Nucleus accumbens (tissue), 56 donors: ENCODE results near the gene APMAP.

Source experiments
- DNase-seq, 56 donors: peaks; one replicate each; lab custom pipeline; 2025; lab: John Stamatoyannopoulos, UW

APMAP gene

GRCh38 chr20:25025091-25025861 lies 32.7 kb upstream of the APMAP start:
- DNase-seq, result no peak

GRCh38 chr20:25024171-25024570 lies 31.6 kb upstream of the APMAP start:
- DNase-seq, result no peak

GRCh38 chr20:25023356-25023755 lies 30.8 kb upstream of the APMAP start:
- no peak for DNase-seq

GRCh38 chr20:25022680-25023079 lies 30.1 kb upstream of the APMAP start:
- no peak for DNase-seq

GRCh38 chr20:25021336-25021735 lies 28.8 kb upstream of the APMAP start:
- no peak for DNase-seq

- peak in 1 of 56 donors; percentile 16 for DNase-seq
Measured at GRCh38 chr20:25020901-25021301, 28.4 kb upstream of the APMAP start.

- DNase-seq, result no peak
Measured at GRCh38 chr20:25020345-25020744, 27.8 kb upstream of the APMAP start.

GRCh38 chr20:25019381-25020155 lies 27.0 kb upstream of the APMAP start:
- no peak for DNase-seq

GRCh38 chr20:25018841-25019240 lies 26.3 kb upstream of the APMAP start:
- DNase-seq, result no peak

GRCh38 chr20:25018425-25018824 lies 25.9 kb upstream of the APMAP start:
- DNase-seq, result no peak

- no peak for DNase-seq
Measured at GRCh38 chr20:25017257-25017803, 24.8 kb upstream of the APMAP start.

GRCh38 chr20:25016471-25016870 lies 23.9 kb upstream of the APMAP start:
- no peak for DNase-seq

GRCh38 chr20:25015986-25016385 lies 23.4 kb upstream of the APMAP start:
- no peak for DNase-seq

GRCh38 chr20:25014816-25015215 lies 22.3 kb upstream of the APMAP start:
- no peak for DNase-seq

- DNase-seq, result no peak
Measured at GRCh38 chr20:25013478-25014380, 21.2 kb upstream of the APMAP start.

GRCh38 chr20:25012616-25013189 lies 20.2 kb upstream of the APMAP start:
- DNase-seq, result no peak

GRCh38 chr20:25011831-25012241 lies 19.3 kb upstream of the APMAP start:
- peak in 2 of 56 donors; percentile 15 to 32 for DNase-seq

GRCh38 chr20:25011261-25011660 lies 18.7 kb upstream of the APMAP start:
- no peak for DNase-seq

- no peak for DNase-seq
Measured at GRCh38 chr20:25009218-25010145, 16.9 kb upstream of the APMAP start.
